MV-4-11 (cell line): ENCODE results near the gene BARHL1.
"Not testable (repeated sequence)": the region's sequence is repeated elsewhere in the genome, so short reads cannot be mapped to it uniquely, and the experiment has no call there.

Experiments used
- DNase-seq: peaks from one replicate; lab custom pipeline; 2025; lab: John Stamatoyannopoulos, UW

The BARHL1 gene

DNA sequence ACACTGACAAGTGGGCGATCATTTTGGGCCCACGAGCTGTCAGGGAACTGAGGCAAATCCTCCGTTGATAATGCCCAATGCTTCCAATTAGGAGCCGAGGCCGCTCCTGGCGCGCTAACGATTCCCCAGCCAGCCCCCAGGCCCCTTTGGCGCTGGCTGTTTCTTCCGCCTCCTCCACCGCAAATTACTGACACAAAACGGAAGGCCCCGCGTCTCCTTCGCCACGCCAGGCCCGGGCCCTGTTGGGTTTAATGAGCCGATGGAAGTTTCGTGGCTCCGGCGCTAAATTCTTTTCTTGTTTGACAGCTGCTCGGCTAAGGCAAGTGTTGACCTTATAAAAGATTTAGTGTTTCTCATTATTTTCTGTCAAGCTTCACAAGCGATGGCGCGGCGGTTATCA is 25.7 kb upstream of the BARHL1 start:
- no peak for DNase-seq

- no peak for DNase-seq
Observed at GRCh38 chr9:132557159-132557558, 25.2 kb upstream of the BARHL1 start.

DNA sequence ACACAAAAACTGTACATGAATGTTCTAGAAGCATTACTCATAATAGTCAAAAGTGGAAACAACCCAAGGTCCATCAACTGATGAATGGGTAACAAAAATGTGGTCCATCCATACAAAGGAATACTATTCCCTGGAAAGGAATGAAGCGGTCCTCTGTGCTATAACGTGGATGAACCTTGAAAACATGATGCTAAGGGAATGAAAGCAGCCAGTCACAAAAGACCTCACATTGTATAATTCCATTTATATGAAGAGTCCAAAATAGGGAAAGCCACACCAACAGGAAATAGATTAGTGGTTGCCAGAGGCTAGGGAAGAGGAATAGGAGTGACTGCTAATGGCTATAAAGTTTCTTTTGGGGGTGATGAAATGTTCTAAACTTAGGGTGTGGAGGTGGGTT is 22.7 kb upstream of the BARHL1 start:
- no peak for DNase-seq

DNA sequence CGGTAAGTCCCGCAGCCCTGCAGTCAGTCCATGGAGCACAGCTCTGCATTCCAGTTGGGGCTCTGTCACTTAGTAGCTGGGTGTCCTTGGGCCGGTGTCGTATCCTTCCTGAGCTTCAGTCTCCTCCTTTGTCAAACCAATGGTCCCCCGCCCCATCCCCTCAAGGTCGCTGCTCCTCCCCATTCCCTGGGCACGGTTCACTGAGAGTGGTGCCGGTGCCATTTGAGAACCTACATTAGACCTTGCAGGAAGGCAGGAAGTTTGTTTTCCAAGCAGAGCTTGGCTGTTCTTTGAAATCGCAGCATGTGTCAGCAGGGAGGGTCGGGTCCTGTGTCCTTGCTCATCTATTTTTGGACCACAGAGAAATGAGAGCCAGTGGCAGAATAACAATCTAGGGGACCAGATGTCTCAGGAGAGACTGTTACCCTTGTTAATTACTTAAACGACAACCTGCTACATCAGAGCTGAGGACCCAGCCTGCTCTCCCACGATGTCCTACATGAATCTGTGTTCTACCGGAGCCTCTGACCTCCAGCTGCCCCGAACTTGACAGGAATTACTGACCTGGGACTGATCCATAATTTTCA is 21.7 kb upstream of the BARHL1 start:
- DNase-seq: no peak

DNA sequence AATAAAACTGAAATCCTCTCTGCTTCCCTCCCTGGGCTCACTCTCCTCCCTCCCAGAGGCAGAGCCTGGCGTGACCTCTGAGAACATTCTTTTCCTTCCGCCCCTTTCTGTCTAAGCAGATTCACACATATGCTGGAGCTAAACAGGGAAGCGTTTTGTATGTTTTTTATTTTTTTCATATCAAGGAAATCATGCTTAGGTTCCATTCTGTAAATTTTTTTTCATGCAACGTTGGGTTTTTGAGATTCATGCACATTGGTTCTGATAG is 20.2 kb upstream of the BARHL1 start:
- DNase-seq: no peak

DNA sequence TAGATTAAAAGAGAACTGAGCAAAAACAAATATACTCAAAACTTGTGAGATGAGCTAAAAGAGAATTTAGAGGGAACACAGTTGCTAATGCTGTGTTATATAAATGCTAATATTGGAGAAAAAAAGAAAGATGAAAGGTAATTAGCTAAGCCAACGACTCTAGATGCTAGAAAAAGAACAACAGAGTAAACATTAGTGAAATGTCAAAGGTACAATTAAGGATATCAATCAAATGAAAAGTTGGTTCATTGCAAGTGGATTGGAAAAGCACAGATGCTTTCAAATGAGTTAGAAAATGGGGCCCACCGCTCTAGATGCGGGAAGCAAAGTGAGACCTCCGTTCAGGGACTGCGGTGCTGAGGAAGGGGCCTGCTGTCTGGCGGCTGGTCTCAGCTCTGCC is 17.9 kb upstream of the BARHL1 start:
- DNase-seq: no peak

DNA sequence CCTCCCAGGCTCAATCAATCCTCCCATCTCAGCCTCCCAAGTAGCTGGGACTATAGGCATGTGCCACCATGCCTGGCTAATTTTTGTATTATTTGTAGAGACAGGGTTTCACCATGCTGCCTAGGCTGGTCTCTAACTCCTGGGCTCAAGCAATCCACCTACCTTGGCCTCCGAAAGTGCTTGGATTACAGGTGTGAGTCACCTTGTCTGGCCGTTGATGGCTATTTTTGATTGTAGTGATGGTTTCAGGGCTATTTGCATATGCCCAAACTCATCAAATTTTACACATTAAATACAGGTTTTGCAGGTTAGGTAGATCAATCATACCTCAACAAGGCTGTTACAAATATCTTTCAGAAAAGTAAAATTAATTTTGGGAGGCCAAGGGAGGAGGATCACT is 13.6 kb upstream of the BARHL1 start:
- not testable (repeated sequence) for DNase-seq

GRCh38 chr9:132571806-132572600 is 10.4 kb upstream of the BARHL1 start:
- DNase-seq: no peak

DNA sequence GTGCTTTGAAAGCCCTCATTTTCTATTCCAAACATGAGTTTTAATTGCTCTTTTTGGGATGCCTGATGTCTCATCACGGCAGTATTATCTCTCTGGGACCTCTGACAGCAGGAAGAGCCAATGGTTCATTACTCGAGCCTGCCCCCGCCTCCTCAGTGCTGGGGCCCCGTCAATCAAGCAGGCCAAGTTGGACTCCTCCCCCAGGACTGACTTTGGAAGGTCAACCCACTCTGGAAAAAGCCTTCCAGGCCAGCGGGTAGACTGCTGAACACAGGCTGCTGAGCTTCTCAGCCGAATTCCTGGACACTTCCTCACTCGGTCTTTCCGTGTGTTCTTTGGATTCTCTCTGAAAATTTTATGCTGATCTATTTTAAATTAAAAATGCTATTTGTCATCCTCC is 9.5 kb upstream of the BARHL1 start:
- no peak for DNase-seq

DNA sequence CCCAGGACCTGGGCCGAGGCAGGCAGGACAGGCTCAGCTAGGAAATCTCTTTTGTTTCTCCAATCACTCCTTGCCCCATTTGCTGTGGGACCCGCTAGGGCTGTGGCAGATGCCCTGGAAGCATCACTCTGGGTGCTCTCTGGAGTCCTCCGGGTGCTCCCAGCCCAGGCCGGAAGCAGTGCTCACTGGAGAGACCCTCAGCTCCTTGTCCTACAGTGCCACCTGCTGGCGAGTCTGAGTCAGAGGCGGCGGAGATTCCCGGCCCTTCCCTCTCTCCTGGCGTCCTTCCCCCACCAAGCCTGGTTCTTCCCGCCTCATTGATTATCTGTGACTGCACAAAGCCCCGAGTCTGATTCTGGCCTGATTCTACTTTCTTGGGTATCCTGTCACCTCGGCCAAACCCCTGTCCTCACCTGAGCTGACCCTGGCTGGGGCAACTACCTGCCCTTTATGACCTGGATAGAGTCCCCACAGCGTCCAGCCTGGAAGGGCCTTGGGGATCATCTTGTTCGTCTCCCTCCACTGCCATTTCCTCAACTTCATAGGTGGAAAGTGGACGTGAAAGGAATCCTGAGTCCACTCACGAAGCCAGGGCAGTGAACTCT is 7.3 kb upstream of the BARHL1 start:
- peak; percentile 37 for DNase-seq

- DNase-seq: no peak
Observed at GRCh38 chr9:132575811-132576210, 6.6 kb upstream of the BARHL1 start.

DNA sequence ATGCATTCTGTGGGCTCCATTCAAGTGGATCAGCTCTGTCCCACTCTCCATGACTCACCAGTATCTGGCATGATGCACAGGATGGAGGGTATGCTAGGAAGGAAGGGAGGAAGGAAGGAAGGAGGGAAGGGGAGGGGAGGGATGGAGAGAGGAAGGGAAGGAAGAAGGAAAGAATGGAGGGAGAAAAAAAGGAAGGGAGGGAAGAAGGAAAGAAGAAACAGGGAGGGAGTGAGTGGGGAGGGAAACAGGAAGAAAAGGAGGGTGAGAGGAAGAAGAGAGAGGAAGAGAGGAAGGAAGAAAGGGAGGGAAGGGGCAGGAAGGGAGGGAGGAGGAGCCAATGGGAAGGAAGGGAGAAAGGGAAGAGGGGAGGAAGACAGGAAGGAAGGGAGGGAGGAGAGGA is 5.3 kb upstream of the BARHL1 start:
- DNase-seq: no peak

DNA sequence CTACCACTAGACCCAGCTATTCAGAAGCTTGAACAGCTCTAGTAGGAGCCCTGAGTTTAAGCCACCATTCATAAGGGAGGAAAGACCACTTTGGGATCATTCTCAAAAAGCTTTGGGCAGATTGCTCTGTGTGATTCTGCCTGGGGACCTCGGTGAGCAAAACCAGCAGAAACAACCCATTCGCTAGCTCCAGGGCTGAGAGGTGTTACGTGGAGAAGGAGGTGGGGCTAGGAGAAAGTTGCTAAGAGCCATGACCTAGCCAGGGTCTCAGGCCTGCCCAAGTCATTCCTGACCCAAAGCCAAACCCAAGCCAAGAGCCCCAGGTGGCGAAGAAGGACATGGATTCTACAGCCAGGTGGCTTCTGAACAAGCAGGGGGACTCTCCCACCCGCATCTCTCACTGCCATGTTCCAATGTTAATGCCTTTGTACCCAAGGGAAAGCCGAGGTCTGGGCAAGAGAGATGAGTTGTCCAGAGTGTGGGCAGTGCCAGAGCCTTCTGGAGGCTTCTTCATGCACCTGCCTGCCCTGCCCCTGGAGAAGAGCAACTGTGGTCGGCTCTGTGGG is 4.0 kb upstream of the BARHL1 start:
- no peak for DNase-seq

DNA sequence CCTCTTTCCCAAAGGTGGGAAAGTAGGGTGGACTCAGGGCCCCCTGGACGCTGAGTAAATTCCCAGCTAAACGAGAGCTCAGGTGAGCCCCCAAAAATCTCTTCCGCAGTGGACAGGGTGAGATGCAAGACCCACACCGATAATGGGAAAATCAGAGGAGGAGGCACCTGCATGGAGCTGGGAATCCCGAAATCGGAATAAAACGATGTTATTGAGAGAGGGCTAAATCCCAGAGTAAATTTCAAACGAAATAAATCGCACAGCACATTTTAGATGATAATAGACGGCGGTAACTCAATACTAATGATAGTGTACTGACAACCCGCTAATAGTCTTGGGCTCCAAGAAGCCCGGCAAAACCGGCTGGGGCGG is 3.0 kb upstream of the BARHL1 start:
- DNase-seq: no peak

DNA sequence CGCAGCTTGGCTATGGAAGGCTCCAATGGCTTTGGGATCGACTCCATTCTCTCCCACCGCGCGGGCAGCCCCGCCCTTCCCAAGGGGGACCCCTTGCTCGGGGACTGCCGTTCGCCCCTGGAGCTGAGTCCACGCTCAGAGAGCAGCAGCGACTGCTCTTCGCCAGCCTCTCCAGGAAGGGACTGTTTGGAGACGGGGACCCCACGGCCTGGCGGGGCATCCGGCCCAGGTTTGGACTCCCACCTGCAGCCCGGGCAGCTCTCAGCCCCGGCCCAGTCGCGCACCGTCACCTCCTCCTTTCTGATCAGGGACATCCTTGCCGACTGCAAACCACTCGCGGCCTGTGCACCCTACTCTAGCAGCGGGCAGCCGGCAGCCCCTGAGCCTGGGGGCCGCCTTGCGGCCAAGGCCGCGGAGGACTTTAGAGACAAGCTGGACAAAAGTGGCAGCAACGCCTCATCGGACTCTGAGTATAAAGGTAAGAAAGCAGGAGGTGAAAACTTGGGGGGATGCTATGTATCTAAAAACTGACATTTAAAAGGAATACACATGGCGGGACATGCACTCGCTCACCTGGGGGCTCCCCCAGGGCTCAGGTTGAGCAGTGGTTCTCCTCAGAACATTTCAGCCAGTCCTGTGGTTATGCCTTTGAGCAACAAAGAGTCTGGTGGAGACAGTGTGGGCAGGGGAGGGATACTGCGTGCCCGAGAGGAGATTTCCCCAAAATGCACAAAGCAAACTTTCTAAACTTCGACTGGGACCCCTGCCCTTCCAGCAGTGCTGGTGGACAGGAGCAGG is 579 bp downstream of the BARHL1 start:
- no peak for DNase-seq

GRCh38 chr9:132583584-132584304 is 1.3 kb downstream of the BARHL1 start:
- no peak for DNase-seq

DNA sequence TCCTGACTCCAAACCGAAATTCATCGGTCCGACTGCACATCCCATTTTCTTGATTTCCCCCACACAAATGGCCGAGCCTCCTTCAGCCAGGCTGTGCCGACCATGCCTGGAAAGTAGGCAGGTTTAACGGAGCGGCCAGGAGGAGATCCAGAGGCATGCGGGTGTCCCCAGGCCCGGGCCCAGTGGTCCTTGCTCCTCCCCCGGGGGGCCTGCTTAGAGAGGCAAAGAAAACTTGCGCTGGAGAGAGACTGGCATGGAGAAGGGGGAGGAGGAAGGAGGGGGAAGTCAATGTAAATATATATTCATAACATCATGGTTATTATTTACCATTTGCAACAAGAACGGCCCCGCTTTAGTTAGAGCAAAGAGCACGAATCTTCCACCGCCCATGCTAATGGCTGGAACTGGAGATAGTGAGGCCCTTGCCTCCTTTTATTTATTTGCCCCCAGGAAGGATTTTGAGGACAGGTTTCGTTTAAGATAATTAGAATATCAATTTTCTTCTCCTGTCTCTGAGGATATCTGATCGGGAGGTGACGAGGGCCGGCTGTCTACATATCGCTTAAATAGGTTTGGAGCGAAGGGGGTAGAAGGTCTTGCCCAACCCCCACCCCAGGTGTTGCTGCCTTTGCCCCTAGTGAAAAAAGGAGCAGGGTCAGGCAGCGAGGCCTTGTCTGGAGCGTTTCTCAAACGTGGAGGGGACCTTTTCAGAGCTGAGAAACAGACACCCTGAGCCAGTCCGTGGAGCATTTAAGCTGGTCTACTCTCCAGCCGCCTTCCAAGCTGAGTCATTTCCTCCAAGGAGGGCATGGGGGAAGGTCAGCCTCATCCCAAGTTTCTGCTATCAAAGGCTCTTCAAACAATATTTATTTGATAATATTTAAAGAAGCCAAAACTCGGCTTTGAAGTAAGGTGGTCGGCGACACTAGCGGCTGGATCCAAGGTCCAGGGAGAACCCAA is 2.5 kb downstream of the BARHL1 start:
- DNase-seq: no peak

DNA sequence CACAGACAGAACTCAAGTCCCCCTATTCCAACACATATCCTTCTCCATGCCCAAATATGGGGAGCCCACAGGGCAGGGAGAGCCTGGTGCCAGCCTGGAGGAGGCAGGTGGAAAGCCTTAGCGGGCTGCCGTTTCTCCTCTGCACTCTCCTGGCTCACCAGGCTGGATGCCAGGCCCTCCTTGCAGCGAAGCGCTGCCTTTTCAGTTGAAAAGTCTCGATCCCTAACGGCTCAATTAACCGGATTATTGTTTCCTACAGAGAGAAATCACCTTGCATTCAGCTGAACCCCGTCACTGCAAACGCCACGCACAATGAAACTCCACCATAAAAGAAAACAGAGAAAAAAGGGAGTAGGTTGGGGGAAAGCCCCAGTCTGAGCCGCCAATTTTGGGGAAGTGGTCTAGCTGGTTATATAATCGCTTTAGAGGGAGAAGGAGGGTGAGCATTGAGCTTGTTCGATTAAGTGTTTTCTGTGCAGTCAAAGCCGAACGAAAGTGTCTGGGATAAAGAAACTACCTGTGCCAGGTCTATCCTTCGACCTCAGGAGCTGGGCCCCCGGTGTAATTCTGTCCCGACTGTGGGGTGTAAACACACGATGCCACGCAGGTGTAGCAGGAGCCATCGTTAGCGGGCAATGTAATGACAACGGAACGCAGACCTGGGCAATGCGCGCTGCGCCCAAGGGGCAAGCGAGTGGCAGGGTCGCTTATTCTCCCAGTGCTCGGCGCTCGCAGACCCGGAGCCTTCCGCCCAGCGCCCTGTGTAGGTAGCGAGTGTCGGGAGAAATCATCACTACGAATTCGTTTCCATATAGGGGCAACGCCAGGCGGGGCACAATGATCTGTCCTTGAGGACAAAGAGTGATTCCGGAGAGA is 3.8 kb downstream of the BARHL1 start:
- DNase-seq: peak; percentile 40

- no peak for DNase-seq
Observed at GRCh38 chr9:132586830-132587591, 4.6 kb downstream of the BARHL1 start.
